ENCODE results near the gene FOXB1.

The FOXB1 gene

GRCh38 chr15:59994526-59994887 is 9.6 kb upstream of the FOXB1 start:
- H3K4me3 Mint-ChIP-seq = no peak overlapping the region
- H3K36me3 Mint-ChIP-seq (ENCODE audit: insufficient read depth) = peaks cover 34% of the 10 kb centered on the region
- DNase-seq (no peak), ATAC-seq (replicated peaks) (no peak)
- peaks cover 92 to 95% of the 10 kb centered on the region in 2 donors for H3K27me3 Mint-ChIP-seq
- H3K9me3 Mint-ChIP-seq = no peaks in the 10 kb centered on the region
- H3K27ac Mint-ChIP-seq = no peak overlapping the region
- H3K4me1 Mint-ChIP-seq (ENCODE audit: low read depth in 2 of 2) = peaks cover 8 to 10% of the 10 kb centered on the region in 2 donors

- Mint-ChIP-seq H3K27me3 (peaks cover 91 to 95% of the 10 kb centered on the region in 2 donors), H3K4me3 (no peak overlapping the region), H3K36me3 (ENCODE audit: insufficient read depth) (peaks cover 39% of the 10 kb centered on the region), H3K4me1 (ENCODE audit: low read depth in 2 of 2) (peaks cover 9 to 10% of the 10 kb centered on the region in 2 donors), H3K27ac (no peak overlapping the region), H3K9me3 (no peaks in the 10 kb centered on the region)
- ATAC-seq (replicated peaks) = no peak
- no peak for DNase-seq
Measured at GRCh38 chr15:59994888-59995557, 9.1 kb upstream of the FOXB1 start.

- no peak for ATAC-seq (replicated peaks)
Measured at GRCh38 chr15:59995568-59996297, 8.4 kb upstream of the FOXB1 start.

GRCh38 chr15:59996298-59997041 is 7.6 kb upstream of the FOXB1 start:
- ATAC-seq (replicated peaks) = no peak
- Mint-ChIP-seq H3K4me3 (peak overlapping the region; percentile 37 to 65), H3K9me3 (peaks cover 0 to 3% of the 10 kb centered on the region in 2 donors), H3K36me3 (ENCODE audit: insufficient read depth) (peaks cover 54% of the 10 kb centered on the region), H3K27me3 (peaks cover 96 to 100% of the 10 kb centered on the region in 2 donors), H3K4me1 (ENCODE audit: low read depth in 2 of 2) (peaks cover 11 to 12% of the 10 kb centered on the region in 2 donors), H3K27ac (no peak overlapping the region)
- DNase-seq = no peak

More at GRCh38 chr15:59995568-59996297, 8.4 kb upstream of the FOXB1 start:
- Mint-ChIP-seq H3K27me3 (peaks cover 96 to 99% of the 10 kb centered on the region in 2 donors), H3K36me3 (ENCODE audit: insufficient read depth) (peaks cover 46% of the 10 kb centered on the region), H3K4me3 (peak overlapping the region in 1 of 2 donors; percentile 27), H3K4me1 (ENCODE audit: low read depth in 2 of 2) (peaks cover 11 to 12% of the 10 kb centered on the region in 2 donors), H3K27ac (no peak overlapping the region), H3K9me3 (no peaks in the 10 kb centered on the region)
- DNase-seq = no peak

GRCh38 chr15:59997070-59997701 is 6.9 kb upstream of the FOXB1 start:
- Mint-ChIP-seq H3K4me3 (peak overlapping the region; percentile 37 to 65), H3K36me3 (ENCODE audit: insufficient read depth) (peaks cover 58% of the 10 kb centered on the region), H3K27ac (no peak overlapping the region), H3K27me3 (peaks cover 96 to 100% of the 10 kb centered on the region in 2 donors), H3K9me3 (peaks cover 0 to 5% of the 10 kb centered on the region in 2 donors), H3K4me1 (ENCODE audit: low read depth in 2 of 2) (peaks cover 11 to 13% of the 10 kb centered on the region in 2 donors)
- no peak for DNase-seq
- ATAC-seq (replicated peaks) = peak; percentile 73

GRCh38 chr15:59998305-59998949 is 5.7 kb upstream of the FOXB1 start:
- H3K27me3 Mint-ChIP-seq = peaks cover 96 to 100% of the 10 kb centered on the region in 2 donors
- no peak overlapping the region for H3K27ac Mint-ChIP-seq
- H3K9me3 Mint-ChIP-seq = peaks cover 0 to 10% of the 10 kb centered on the region in 2 donors
- ATAC-seq (replicated peaks) (no peak), DNase-seq (no peak)
- peaks cover 11 to 15% of the 10 kb centered on the region in 2 donors for H3K4me1 Mint-ChIP-seq (ENCODE audit: low read depth in 2 of 2)
- H3K4me3 Mint-ChIP-seq = no peak overlapping the region
- H3K36me3 Mint-ChIP-seq (ENCODE audit: insufficient read depth) = peaks cover 68% of the 10 kb centered on the region

- DNase-seq (no peak), ATAC-seq (replicated peaks) (no peak)
- Mint-ChIP-seq H3K27ac (no peak overlapping the region), H3K4me1 (ENCODE audit: low read depth in 2 of 2) (peaks cover 11 to 20% of the 10 kb centered on the region in 2 donors), H3K9me3 (peaks cover 0 to 10% of the 10 kb centered on the region in 2 donors), H3K27me3 (peaks cover 96 to 100% of the 10 kb centered on the region in 2 donors), H3K36me3 (ENCODE audit: insufficient read depth) (peaks cover 74% of the 10 kb centered on the region), H3K4me3 (no peak overlapping the region)
Measured at GRCh38 chr15:59998950-59999611, 5.0 kb upstream of the FOXB1 start.

GRCh38 chr15:59999612-60000112 is 4.4 kb upstream of the FOXB1 start:
- no peak overlapping the region for H3K27ac Mint-ChIP-seq
- peaks cover 0 to 10% of the 10 kb centered on the region in 2 donors for H3K9me3 Mint-ChIP-seq
- peaks cover 76% of the 10 kb centered on the region for H3K36me3 Mint-ChIP-seq (ENCODE audit: insufficient read depth)
- no peak for DNase-seq
- no peak overlapping the region for H3K4me3 Mint-ChIP-seq
- no peak for ATAC-seq (replicated peaks)
- H3K27me3 Mint-ChIP-seq = peaks cover 93 to 100% of the 10 kb centered on the region in 2 donors
- peaks cover 14 to 20% of the 10 kb centered on the region in 2 donors for H3K4me1 Mint-ChIP-seq (ENCODE audit: low read depth in 2 of 2)

GRCh38 chr15:60000113-60000823 is 3.8 kb upstream of the FOXB1 start:
- Mint-ChIP-seq H3K4me1 (ENCODE audit: low read depth in 2 of 2) (peaks cover 20 to 23% of the 10 kb centered on the region in 2 donors), H3K36me3 (ENCODE audit: insufficient read depth) (peaks cover 77% of the 10 kb centered on the region), H3K27ac (peak overlapping the region in 1 of 2 donors; percentile 11), H3K9me3 (peaks cover 0 to 10% of the 10 kb centered on the region in 2 donors), H3K4me3 (no peak overlapping the region), H3K27me3 (peaks cover 93 to 100% of the 10 kb centered on the region in 2 donors)
- no peak for DNase-seq
- ATAC-seq (replicated peaks) = no peak

GRCh38 chr15:60000824-60001609 is 3.1 kb upstream of the FOXB1 start:
- Mint-ChIP-seq H3K4me3 (peak overlapping the region in 1 of 2 donors; percentile 12), H3K27me3 (peaks cover 93 to 100% of the 10 kb centered on the region in 2 donors), H3K27ac (peak overlapping the region in 1 of 2 donors; percentile 78), H3K36me3 (ENCODE audit: insufficient read depth) (peaks cover 80% of the 10 kb centered on the region), H3K4me1 (ENCODE audit: low read depth in 2 of 2) (peaks cover 28 to 31% of the 10 kb centered on the region in 2 donors), H3K9me3 (peaks cover 0 to 10% of the 10 kb centered on the region in 2 donors)
- no peak for DNase-seq
- no peak for ATAC-seq (replicated peaks)

All from effector memory CD8-positive, alpha-beta T cell (primary cell).